Mesothelial cell of epicardium (in vitro differentiated cells): ENCODE measurements around the gene LHFPL5. TPM values are rescaled to one million over a fixed set of nuclear protein-coding genes. Genes with fewer than 3 reads are reported as not detected.

Experiments
- DNase-seq, 2 experiments: peaks; one replicate each; pipeline ENCODE4 v3.0.0; 2021; ENCODE audit warnings: low spot score in 2 of 2; ENCODE audit not compliant: unreplicated experiment in 2 of 2
- H3K27ac Mint-ChIP-seq: 2 replicates; pipeline ENCODE4 v1.8.0; 2021; ENCODE audit warnings: mixed read lengths
- H3K27me3 Mint-ChIP-seq: 2 replicates; pipeline ENCODE4 v1.8.0; 2021; ENCODE audit warnings: low read depth, mixed read lengths
- H3K36me3 Mint-ChIP-seq: 2 replicates; pipeline ENCODE4 v1.8.0; 2021; ENCODE audit warnings: mixed read lengths
- H3K4me1 Mint-ChIP-seq: 2 replicates; pipeline ENCODE4 v1.8.0; 2021; ENCODE audit warnings: mixed read lengths
- H3K4me3 Mint-ChIP-seq: 2 replicates; pipeline ENCODE4 v1.8.0; 2021; ENCODE audit warnings: mild to moderate bottlenecking, moderate library complexity, mixed read lengths
- H3K9me3 Mint-ChIP-seq: 2 replicates; pipeline ENCODE4 v1.8.0; 2021; ENCODE audit warnings: mixed read lengths
- CTCF ChIP-seq: fragments of 200-600 bp; sonication (generic); IDR thresholded peaks from one replicate; pipeline ENCODE4 v1.5.0; 2021; ENCODE audit warnings: antibody characterized with exemption; ENCODE audit not compliant: unreplicated experiment
- total RNA-seq: library from RNA; stranded (reverse); gene quantifications from 3 replicates; pipeline ENCODE4 v1.2.1, GENCODE V29; 2021

The LHFPL5 gene
- total RNA-seq, 1 donor from 2014 or later = not detected

GRCh38 chr6:35842381-35842780, 37.2 kb downstream of the LHFPL5 start:
- no peaks in the 10 kb centered on the region for H3K27me3 Mint-ChIP-seq

GRCh38 chr6:35844290-35844689, 39.1 kb downstream of the LHFPL5 start:
- TF ChIP-seq CTCF = no peak

More at GRCh38 chr6:35842381-35842780, 37.2 kb downstream of the LHFPL5 start:
- TF ChIP-seq CTCF = no peak
- no peak overlapping the region for H3K4me3 Mint-ChIP-seq
- no peak overlapping the region for H3K27ac Mint-ChIP-seq
- H3K4me1 Mint-ChIP-seq = no peaks in the 10 kb centered on the region
- DNase-seq = no peak
- H3K9me3 Mint-ChIP-seq = no peaks in the 10 kb centered on the region
- peaks cover 49% of the 10 kb centered on the region for H3K36me3 Mint-ChIP-seq

GRCh38 chr6:35850208-35850607, 45.1 kb downstream of the LHFPL5 start:
- Mint-ChIP-seq H3K36me3 (peaks cover 65% of the 10 kb centered on the region), H3K9me3 (peaks cover 8% of the 10 kb centered on the region), H3K27ac (no peak overlapping the region), H3K4me1 (no peaks in the 10 kb centered on the region), H3K4me3 (no peak overlapping the region), H3K27me3 (no peaks in the 10 kb centered on the region)
- no peak for TF ChIP-seq CTCF
- DNase-seq = no peak

More at GRCh38 chr6:35844290-35844689, 39.1 kb downstream of the LHFPL5 start:
- Mint-ChIP-seq H3K4me3 (no peak overlapping the region), H3K27me3 (no peaks in the 10 kb centered on the region), H3K36me3 (peaks cover 57% of the 10 kb centered on the region), H3K27ac (no peak overlapping the region), H3K4me1 (no peaks in the 10 kb centered on the region), H3K9me3 (peaks cover 8% of the 10 kb centered on the region)
- no peak for DNase-seq

GRCh38 chr6:35852994-35853393, 47.8 kb downstream of the LHFPL5 start:
- DNase-seq = no peak
- Mint-ChIP-seq H3K4me3 (no peak overlapping the region), H3K27me3 (no peaks in the 10 kb centered on the region), H3K4me1 (no peaks in the 10 kb centered on the region), H3K27ac (no peak overlapping the region), H3K9me3 (peaks cover 8% of the 10 kb centered on the region), H3K36me3 (peaks cover 61% of the 10 kb centered on the region)
- no peak for TF ChIP-seq CTCF

- Mint-ChIP-seq H3K36me3 (peaks cover 49% of the 10 kb centered on the region), H3K9me3 (no peaks in the 10 kb centered on the region), H3K27ac (no peak overlapping the region), H3K27me3 (no peaks in the 10 kb centered on the region), H3K4me3 (no peak overlapping the region), H3K4me1 (no peaks in the 10 kb centered on the region)
- TF ChIP-seq CTCF = no peak
- DNase-seq = no peak
These were observed 51.1 kb downstream of the LHFPL5 start for GRCh38 chr6:35856250-35856649.

- Mint-ChIP-seq H3K9me3 (no peaks in the 10 kb centered on the region), H3K36me3 (peaks cover 49% of the 10 kb centered on the region), H3K4me1 (no peaks in the 10 kb centered on the region), H3K4me3 (no peak overlapping the region), H3K27ac (no peak overlapping the region), H3K27me3 (no peaks in the 10 kb centered on the region)
- no peak for DNase-seq
- no peak for TF ChIP-seq CTCF
These were observed 52.7 kb downstream of the LHFPL5 start for GRCh38 chr6:35857853-35858252.
